HL-60 (cell line): ENCODE data around the gene HS3ST5.

Experiments
- CTCF ChIP-seq: IDR thresholded peaks from one replicate; pipeline ENCODE4 v1.5.1; 2011; ENCODE audit warnings: low read length, control low read depth, inconsistent platforms; ENCODE audit not compliant: insufficient read depth
- GABPA ChIP-seq: IDR thresholded peaks from 2 replicates; pipeline ENCODE4 v1.6.1; 2012; ENCODE audit warnings: low read depth
- REST ChIP-seq: IDR thresholded peaks from 2 replicates; pipeline ENCODE4 v1.6.1; 2012; ENCODE audit warnings: low read depth; ENCODE audit not compliant: insufficient replicate concordance

GRCh38 chr6:114390176-114390575 is 47.4 kb upstream of the HS3ST5 start:
- TF ChIP-seq CTCF (no peak), GABPA (no peak), REST (no peak)
